HEK293T (cell line): ENCODE data around the gene KCND3.

ENCODE experiments used
- ARNT ChIP-seq: fragments of 450-650 bp; IDR thresholded peaks from 2 replicates; pipeline ENCODE4 v1.6.1; 2017; ENCODE audit warnings: mild to moderate bottlenecking
- CTBP1 ChIP-seq: fragments of 450-650 bp; IDR thresholded peaks from 2 replicates; pipeline ENCODE4 v1.6.1; 2016; ENCODE audit warnings: borderline replicate concordance
- FOXK2 ChIP-seq: fragments of 450-650 bp; IDR thresholded peaks from 2 replicates; pipeline ENCODE4 v1.6.1; 2016; ENCODE audit warnings: mild to moderate bottlenecking
- FOXM1 ChIP-seq: fragments of 450-650 bp; IDR thresholded peaks from 2 replicates; pipeline ENCODE4 v1.6.1; 2017; ENCODE audit warnings: mild to moderate bottlenecking, borderline replicate concordance
- HDGF ChIP-seq: fragments of 450-650 bp; IDR thresholded peaks from 2 replicates; pipeline ENCODE4 v1.6.1; 2017; ENCODE audit warnings: antibody characterized with exemption, borderline replicate concordance
- L3MBTL2 ChIP-seq: fragments of 450-650 bp; conservative IDR thresholded peaks from 2 replicates; pipeline ENCODE4 v1.6.1; 2016; ENCODE audit warnings: mild to moderate bottlenecking
- LEF1 ChIP-seq: fragments of 450-650 bp; IDR thresholded peaks from 2 replicates; pipeline ENCODE4 v1.6.1; 2017; ENCODE audit warnings: mild to moderate bottlenecking, borderline replicate concordance
- PKNOX1 ChIP-seq: fragments of 450-650 bp; IDR thresholded peaks from 2 replicates; pipeline ENCODE4 v1.6.1; 2016
- SP1 ChIP-seq: fragments of 450-650 bp; IDR thresholded peaks from 2 replicates; pipeline ENCODE4 v1.6.1; 2017
- SUZ12 ChIP-seq: fragments of 450-650 bp; IDR thresholded peaks from 2 replicates; pipeline ENCODE4 v1.6.1; 2016; ENCODE audit warnings: mild to moderate bottlenecking
- TARDBP ChIP-seq: fragments of 450-650 bp; IDR thresholded peaks from 2 replicates; pipeline ENCODE4 v1.6.1; 2016

- TF ChIP-seq ARNT (no peak), SP1 (no peak), FOXK2 (no peak), HDGF (no peak), L3MBTL2 (no peak), PKNOX1 (no peak), TARDBP (no peak), FOXM1 (no peak), CTBP1 (no peak), LEF1 (no peak), SUZ12 (no peak)
These were observed 184.7 kb downstream of the KCND3 start for GRCh38 chr1:111804776-111805175.
